ENCODE data around the gene FRS3. TPM values are rescaled to one million over a fixed set of nuclear protein-coding genes. Genes with fewer than 3 reads are reported as not detected.

FRS3 gene
- total RNA-seq, 2 donors from 2014 or later: 2.6 to 3.4 TPM

GRCh38 chr6:41777551-41778285 lies 2.0 kb downstream of the FRS3 start:
- peaks cover 0 to 25% of the 10 kb centered on the region in 2 donors for H3K4me1 ChIP-seq
- no peaks in the 10 kb centered on the region for H3K9me3 ChIP-seq
- H3K4me3 ChIP-seq: no peak overlapping the region
- peaks cover 34% of the 10 kb centered on the region for H3K36me3 ChIP-seq
- no peaks in the 10 kb centered on the region for H3K27me3 ChIP-seq
- no peak overlapping the region for H3K27ac ChIP-seq
- TF ChIP-seq CTCF (IDR thresholded peaks at IDR 0.05): no peak
- no peak for DNase-seq (ENCODE audit: low spot score)

GRCh38 chr6:41775293-41775882 lies 4.3 kb downstream of the FRS3 start:
- no peak for TF ChIP-seq CTCF (IDR thresholded peaks at IDR 0.05)
- Histone ChIP-seq H3K27ac (no peak overlapping the region), H3K4me3 (no peak overlapping the region), H3K9me3 (no peaks in the 10 kb centered on the region), H3K4me1 (peaks cover 0 to 9% of the 10 kb centered on the region in 2 donors), H3K36me3 (peaks cover 56% of the 10 kb centered on the region), H3K27me3 (no peaks in the 10 kb centered on the region)
- DNase-seq (ENCODE audit: low spot score): no peak

- Histone ChIP-seq H3K27ac (no peak overlapping the region), H3K27me3 (no peaks in the 10 kb centered on the region), H3K36me3 (peaks cover 61% of the 10 kb centered on the region), H3K4me1 (peaks cover 0 to 9% of the 10 kb centered on the region in 2 donors), H3K9me3 (no peaks in the 10 kb centered on the region), H3K4me3 (no peak overlapping the region)
- TF ChIP-seq CTCF (IDR thresholded peaks at IDR 0.05): no peak
- no peak for DNase-seq (ENCODE audit: low spot score)
Measured at GRCh38 chr6:41774841-41775240, 4.9 kb downstream of the FRS3 start.

GRCh38 chr6:41771058-41771983 lies 8.4 kb downstream of the FRS3 start:
- H3K36me3 ChIP-seq: peaks cover 52% of the 10 kb centered on the region
- no peaks in the 10 kb centered on the region for H3K27me3 ChIP-seq
- H3K4me1 ChIP-seq: peaks cover 0 to 15% of the 10 kb centered on the region in 2 donors
- H3K9me3 ChIP-seq: no peaks in the 10 kb centered on the region
- no peak overlapping the region for H3K4me3 ChIP-seq
- H3K27ac ChIP-seq: no peak overlapping the region
- DNase-seq (ENCODE audit: low spot score): no peak
- no peak for TF ChIP-seq CTCF (IDR thresholded peaks at IDR 0.05)

GRCh38 chr6:41770381-41771057 lies 9.2 kb downstream of the FRS3 start:
- Histone ChIP-seq H3K4me1 (peaks cover 0 to 17% of the 10 kb centered on the region in 2 donors), H3K36me3 (peaks cover 47% of the 10 kb centered on the region), H3K27me3 (no peaks in the 10 kb centered on the region), H3K4me3 (no peak overlapping the region), H3K27ac (no peak overlapping the region), H3K9me3 (no peaks in the 10 kb centered on the region)
- no peak for TF ChIP-seq CTCF (IDR thresholded peaks at IDR 0.05)
- DNase-seq (ENCODE audit: low spot score): no peak

All from right atrium auricular region (tissue), 2 donors.